Posterior cingulate gyrus (tissue), 11 donors: ENCODE data around the gene TAF4B.
"Not testable (repeated sequence)": the region's sequence is repeated elsewhere in the genome, so short reads cannot be mapped to it uniquely, and the experiment has no call there.

Source experiments
- DNase-seq, 10 donors: peaks; one replicate each; pipeline versions ENCODE4 v3.0.0 to v3.0.0-alpha.2; 2020 to 2021; ENCODE audit warnings: mixed read lengths in 3 of 10
- intact Hi-C: fragments of 100-400 bp; cut with DNase I; formaldehyde crosslinking; loops from one replicate; pipeline ENCODE4 v1.15.1; 2023

The TAF4B gene

GRCh38 chr18:26301681-26302080 lies 75.4 kb downstream of the TAF4B start:
- no peak for DNase-seq
- intact Hi-C loops: no loop called here

- intact Hi-C loops: not testable (repeated sequence)
Measured at GRCh38 chr18:26303222-26303621, 77.0 kb downstream of the TAF4B start.

GRCh38 chr18:26304511-26304910 lies 78.3 kb downstream of the TAF4B start:
- no peak for DNase-seq
- intact Hi-C loops: no loop called here

More at GRCh38 chr18:26303222-26303621, 77.0 kb downstream of the TAF4B start:
- DNase-seq: not testable (repeated sequence)

GRCh38 chr18:26307161-26307773 lies 81.0 kb downstream of the TAF4B start:
- intact Hi-C loops: loop anchor here (5.0 kb wide), 2 partner anchors 350 to 695 kb away; no protein-coding TSS in a partner anchor
- DNase-seq: peak in 1 of 10 donors; percentile 16

- intact Hi-C loops: loop anchor here (5.0 kb wide), 2 partner anchors 348 to 693 kb away; no protein-coding TSS in a partner anchor
- no peak for DNase-seq
Measured at GRCh38 chr18:26309281-26309680, 83.0 kb downstream of the TAF4B start.

- DNase-seq: no peak
- intact Hi-C loops: no loop called here
Measured at GRCh38 chr18:26312199-26312598, 86.0 kb downstream of the TAF4B start.

- DNase-seq: no peak
- intact Hi-C loops: no loop called here
Measured at GRCh38 chr18:26317398-26317797, 91.2 kb downstream of the TAF4B start.

- DNase-seq: no peak
- intact Hi-C loops: no loop called here
Measured at GRCh38 chr18:26320686-26321085, 94.4 kb downstream of the TAF4B start.

- DNase-seq: no peak
- intact Hi-C loops: no loop called here
Measured at GRCh38 chr18:26322890-26323653, 96.8 kb downstream of the TAF4B start.

- intact Hi-C loops: no loop called here
- no peak for DNase-seq
Measured at GRCh38 chr18:26325771-26326170, 99.5 kb downstream of the TAF4B start.

- intact Hi-C loops: no loop called here
- DNase-seq: no peak
Measured at GRCh38 chr18:26327062-26327461, 100.8 kb downstream of the TAF4B start.

- DNase-seq: no peak
- intact Hi-C loops: no loop called here
Measured at GRCh38 chr18:26332991-26333390, 106.7 kb downstream of the TAF4B start.

- intact Hi-C loops: no loop called here
- DNase-seq: no peak
Measured at GRCh38 chr18:26335156-26335555, 108.9 kb downstream of the TAF4B start.

- intact Hi-C loops: no loop called here
Measured at GRCh38 chr18:26335571-26336487, 109.6 kb downstream of the TAF4B start.

GRCh38 chr18:26336572-26336971 lies 110.3 kb downstream of the TAF4B start:
- DNase-seq: no peak
- intact Hi-C loops: no loop called here

More at GRCh38 chr18:26335571-26336487, 109.6 kb downstream of the TAF4B start:
- DNase-seq: no peak

GRCh38 chr18:26342646-26343045 lies 116.4 kb downstream of the TAF4B start:
- intact Hi-C loops: no loop called here
- DNase-seq: no peak

GRCh38 chr18:26350961-26351360 lies 124.7 kb downstream of the TAF4B start:
- intact Hi-C loops: no loop called here
- no peak for DNase-seq

GRCh38 chr18:26356045-26356785 lies 130.0 kb downstream of the TAF4B start:
- intact Hi-C loops: no loop called here
- DNase-seq: no peak

GRCh38 chr18:26357960-26358359 lies 131.7 kb downstream of the TAF4B start:
- DNase-seq: no peak
- intact Hi-C loops: no loop called here

GRCh38 chr18:26362021-26362420 lies 135.8 kb downstream of the TAF4B start:
- DNase-seq: no peak
- intact Hi-C loops: no loop called here
